GM19467 (cell line): ENCODE results near the gene TRIM38.
"Not testable (repeated sequence)": the region's sequence is repeated elsewhere in the genome, so short reads cannot be mapped to it uniquely, and the experiment has no call there.

Experiments used
- ATAC-seq: cut with Tn5 transposase; IDR thresholded peaks from one replicate; pipeline ENCODE4 v1.9.1; 2021; ENCODE audit warnings: mild to moderate bottlenecking, moderate library complexity; ENCODE audit not compliant: unreplicated experiment

TRIM38 gene

GRCh38 chr6:26003102-26003694 is 40.6 kb downstream of the TRIM38 start:
- no peak for ATAC-seq

GRCh38 chr6:26006086-26006939 is 43.7 kb downstream of the TRIM38 start:
- no peak for ATAC-seq

GRCh38 chr6:26006940-26007305 is 44.3 kb downstream of the TRIM38 start:
- not testable (repeated sequence) for ATAC-seq

- no peak for ATAC-seq
Measured at GRCh38 chr6:26008470-26008869, 45.9 kb downstream of the TRIM38 start.

- ATAC-seq = no peak
Measured at GRCh38 chr6:26009817-26010216, 47.2 kb downstream of the TRIM38 start.

GRCh38 chr6:26012061-26012460 is 49.5 kb downstream of the TRIM38 start:
- ATAC-seq = no peak

GRCh38 chr6:26014386-26014785 is 51.8 kb downstream of the TRIM38 start:
- ATAC-seq = not testable (repeated sequence)

GRCh38 chr6:26016245-26016962 is 53.8 kb downstream of the TRIM38 start:
- no peak for ATAC-seq

GRCh38 chr6:26016963-26017631 is 54.5 kb downstream of the TRIM38 start:
- ATAC-seq = no peak

GRCh38 chr6:26017632-26017966 is 55.0 kb downstream of the TRIM38 start:
- ATAC-seq = no peak

GRCh38 chr6:26019261-26019830 is 56.7 kb downstream of the TRIM38 start:
- ATAC-seq = no peak

GRCh38 chr6:26019967-26020328 is 57.3 kb downstream of the TRIM38 start:
- no peak for ATAC-seq

- ATAC-seq = peak; percentile 39
Measured at GRCh38 chr6:26020329-26021000, 57.9 kb downstream of the TRIM38 start.

- ATAC-seq = peak; percentile 1
Measured at GRCh38 chr6:26021001-26021349, 58.4 kb downstream of the TRIM38 start.

GRCh38 chr6:26021350-26022131 is 58.9 kb downstream of the TRIM38 start:
- ATAC-seq = peak; percentile 39

- ATAC-seq = no peak
Measured at GRCh38 chr6:26022132-26022472, 59.5 kb downstream of the TRIM38 start.

GRCh38 chr6:26022737-26023136 is 60.1 kb downstream of the TRIM38 start:
- ATAC-seq = no peak

GRCh38 chr6:26024651-26025046 is 62.0 kb downstream of the TRIM38 start:
- no peak for ATAC-seq

GRCh38 chr6:26025047-26025893 is 62.7 kb downstream of the TRIM38 start:
- ATAC-seq = no peak
